GM15510 (cell line): ENCODE data around the gene GNB1L.

Source experiments
- POLR2A ChIP-seq: IDR thresholded peaks from 3 replicates; pipeline ENCODE4 v1.6.1; 2011; ENCODE audit warnings: borderline replicate concordance; ENCODE audit not compliant: insufficient read length; ENCODE audit errors: extremely low read depth

Gene GNB1L

DNA sequence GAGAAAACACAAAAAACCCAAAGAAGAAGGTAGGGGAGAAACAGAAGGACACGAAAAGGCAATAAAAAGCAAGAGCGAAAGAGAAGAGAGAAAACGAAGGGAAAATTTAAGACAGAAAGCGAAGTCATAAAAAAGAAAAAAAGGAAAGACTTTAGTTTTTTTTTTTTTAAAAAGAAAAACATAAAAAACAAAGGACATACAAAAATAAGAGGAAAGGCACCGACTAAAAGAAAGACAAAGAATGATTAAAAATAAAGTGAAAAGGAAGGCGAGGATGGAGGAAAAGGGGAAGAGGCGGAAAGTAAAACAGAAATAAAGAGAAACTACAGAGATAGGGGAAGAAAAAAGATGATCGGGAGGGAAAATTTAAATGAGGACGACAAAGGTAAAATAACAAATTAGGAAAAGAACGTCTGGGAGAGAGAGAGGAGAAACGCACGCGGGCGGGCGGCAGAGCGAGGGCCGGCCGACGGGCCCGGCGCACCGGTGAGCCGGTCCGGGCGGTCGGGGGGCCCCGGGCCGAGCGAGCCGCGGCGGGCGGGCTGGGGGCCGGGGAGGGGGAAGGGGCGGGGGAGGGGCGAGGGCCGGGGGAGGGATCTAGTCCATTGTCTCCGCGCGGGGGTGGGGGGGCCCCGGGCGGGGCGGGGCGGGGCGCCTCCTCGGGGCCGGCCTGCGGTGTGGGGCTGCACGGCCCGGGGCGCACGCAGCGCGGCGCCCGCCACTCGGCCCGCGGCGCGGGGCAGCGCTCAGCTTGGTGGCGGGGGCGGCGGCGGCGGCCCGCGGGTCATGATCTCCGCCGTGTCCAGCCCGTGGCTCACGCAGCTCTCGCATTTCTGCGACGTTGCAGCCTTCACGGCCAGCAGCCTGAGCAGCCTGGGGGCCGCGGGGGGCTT is 94.4 kb downstream of the GNB1L start, which contains the start of gene TBX1:
Gene TBX1 (plus strand): TSS at position 721 of the 893 bp plus-strand sequence. CDS start 66 bp downstream, at position 787.
- TF ChIP-seq POLR2A, result no peak

GRCh38 chr22:19759427-19760057 is 95.1 kb downstream of the GNB1L start:
- TF ChIP-seq POLR2A, result no peak

GRCh38 chr22:19758896-19759426 is 95.7 kb downstream of the GNB1L start:
- TF ChIP-seq POLR2A, result no peak

- TF ChIP-seq POLR2A, result no peak
These were observed 96.4 kb downstream of the GNB1L start for GRCh38 chr22:19757985-19758895.

DNA sequence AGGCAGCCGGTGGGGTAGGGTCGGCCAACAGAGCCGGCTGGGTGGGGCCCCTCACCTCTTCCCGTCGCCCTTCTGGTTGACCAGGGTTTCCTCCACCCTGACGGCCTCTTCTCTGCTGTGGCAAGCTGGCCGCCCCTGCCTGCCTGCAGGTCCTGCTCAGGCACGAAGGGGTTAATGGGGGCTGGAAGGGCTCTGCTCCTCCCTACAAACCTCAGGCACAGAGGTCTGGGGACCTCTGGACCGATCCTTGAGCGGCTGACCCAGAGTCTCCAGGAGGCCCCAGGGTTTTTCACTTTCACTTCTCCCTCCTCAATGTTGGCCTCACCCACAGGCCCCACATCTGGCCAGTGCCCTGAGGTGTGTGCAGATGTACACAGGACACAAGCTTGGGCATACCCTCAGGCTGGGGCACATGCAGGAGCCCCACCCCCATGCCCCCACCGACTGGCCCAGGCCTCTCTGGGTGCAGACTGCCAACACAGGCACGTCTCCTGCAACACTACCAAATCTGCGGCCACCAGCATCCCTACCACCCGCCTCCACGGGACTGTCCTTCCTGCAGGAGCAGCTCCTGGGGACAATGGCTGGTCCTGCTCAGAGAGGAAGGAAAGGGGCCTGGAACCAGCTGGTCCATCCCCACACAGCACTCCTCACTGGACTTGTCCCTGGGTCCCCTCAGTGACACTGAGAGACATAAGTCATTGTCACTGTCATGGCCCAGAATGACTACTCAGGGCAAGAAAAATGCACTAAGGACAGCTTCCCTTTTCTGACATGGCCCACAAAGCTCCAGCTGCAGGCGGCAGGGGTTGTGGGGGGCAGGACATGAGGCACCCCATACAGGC is 97.3 kb downstream of the GNB1L start:
- TF ChIP-seq POLR2A, result no peak

- TF ChIP-seq POLR2A, result no peak
These were observed 98.2 kb downstream of the GNB1L start for GRCh38 chr22:19756288-19757128.

DNA sequence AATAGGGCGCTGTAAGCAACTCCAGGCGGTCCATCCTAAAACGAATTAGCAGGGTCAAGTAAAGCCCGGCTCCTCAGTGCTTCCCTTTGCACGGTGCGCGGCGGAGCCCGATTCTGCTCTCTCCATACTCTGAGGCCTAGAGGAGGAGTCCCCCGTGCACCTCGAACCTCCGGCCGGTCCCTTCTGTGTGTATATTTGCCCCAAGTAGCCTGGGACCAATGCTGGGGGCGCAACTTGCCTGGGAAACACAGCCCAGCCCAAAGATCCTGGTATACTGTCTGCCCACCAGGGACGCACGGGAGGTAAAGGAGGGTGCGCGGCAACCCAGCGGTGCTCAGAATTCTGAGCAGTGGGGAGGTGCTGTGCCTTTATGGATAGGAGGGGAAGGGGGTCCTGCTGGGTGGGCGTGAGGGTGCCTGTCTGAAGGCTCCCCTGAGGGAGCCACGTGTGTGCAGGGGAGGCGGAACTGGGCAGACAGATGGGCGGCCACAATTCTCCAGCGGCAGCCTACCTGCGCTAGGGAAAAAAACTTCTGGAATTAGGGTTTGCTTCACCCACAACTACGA is 98.9 kb downstream of the GNB1L start:
- no peak for TF ChIP-seq POLR2A

DNA sequence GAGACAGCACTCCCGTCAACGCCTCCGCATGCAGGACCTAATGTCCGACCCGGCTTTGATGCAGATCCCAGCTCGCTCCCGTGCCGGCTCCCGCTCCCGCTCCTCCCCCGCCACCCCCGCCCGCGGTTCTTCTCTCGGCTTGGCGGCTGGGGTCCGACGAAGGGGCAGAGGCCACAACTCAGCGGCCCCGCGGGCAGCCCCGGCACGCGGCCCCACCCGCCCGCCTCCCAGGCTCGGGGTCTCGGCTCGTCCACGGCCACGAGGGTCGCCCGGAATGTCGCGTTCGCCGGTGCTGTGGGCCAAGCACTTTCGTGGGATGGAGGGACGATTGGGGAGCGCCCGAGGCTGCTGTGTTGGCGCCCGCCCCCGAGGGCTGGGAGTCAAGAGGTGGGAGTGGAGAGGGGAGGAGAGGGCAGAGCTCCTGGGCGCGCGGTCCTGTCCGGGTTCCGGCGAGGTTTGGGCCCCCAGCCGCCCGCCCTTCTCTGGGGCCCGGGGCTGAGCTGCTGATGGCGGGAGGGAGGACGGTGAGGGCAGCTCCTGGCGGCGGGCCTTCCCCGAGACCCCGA is 99.4 kb downstream of the GNB1L start:
- TF ChIP-seq POLR2A, result no peak

- no peak for TF ChIP-seq POLR2A
These were observed 100.0 kb downstream of the GNB1L start for GRCh38 chr22:19754701-19755144.

GRCh38 chr22:19753996-19754700 is 100.5 kb downstream of the GNB1L start:
- TF ChIP-seq POLR2A, result no peak

DNA sequence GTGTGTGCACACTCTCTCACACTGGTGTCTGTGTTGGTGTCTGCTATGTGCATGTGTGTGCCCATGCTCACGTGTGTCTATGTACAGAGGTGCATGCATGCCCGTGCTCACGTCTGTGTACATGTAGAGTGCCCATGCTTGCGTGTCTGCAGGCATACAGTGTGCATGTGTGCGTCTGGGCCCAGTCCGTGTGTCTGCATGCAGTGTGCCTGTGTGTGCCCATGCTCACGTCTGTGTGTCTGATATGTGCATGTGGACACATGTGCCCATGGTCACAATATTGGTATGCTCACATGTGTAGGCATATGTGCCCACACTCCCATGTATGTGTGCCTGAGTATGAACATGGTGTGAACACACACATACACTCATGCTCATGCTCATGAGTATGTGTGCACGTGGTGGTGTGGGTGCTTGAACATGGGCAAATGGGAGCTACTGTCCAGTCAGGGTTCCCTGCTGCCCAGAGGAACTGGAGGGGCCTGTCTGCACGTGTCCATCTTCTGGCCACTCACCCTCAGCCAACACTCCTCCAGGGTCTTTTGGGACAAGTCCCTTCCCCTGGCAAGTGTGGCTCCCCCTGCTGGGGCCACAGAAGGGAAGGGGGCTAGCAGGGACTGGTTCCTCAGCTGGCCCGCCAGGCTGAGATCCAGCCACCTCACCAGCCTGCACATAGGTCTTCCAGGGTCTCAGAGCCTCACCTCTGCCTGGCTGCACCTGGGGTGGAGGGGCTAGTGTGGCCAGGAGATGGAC is 101.4 kb downstream of the GNB1L start:
- no peak for TF ChIP-seq POLR2A
